Measurements from ENCODE around the gene TRIM13. TPM values are rescaled to one million over a fixed set of nuclear protein-coding genes. Genes with fewer than 3 reads are reported as not detected.
"Not testable (repeated sequence)": the region's sequence is repeated elsewhere in the genome, so short reads cannot be mapped to it uniquely, and the experiment has no call there.

TRIM13 gene
- total RNA-seq, 4 donors from 2014 or later, result 11.4 to 21.5 (median 19.1) TPM

- intact Hi-C loops (cut with DNase I; ENCODE audit: low total_unique reads) (no loop called here), in situ Hi-C loops (cut with MboI; ENCODE audit: low sequenced_read_pairs in 4 of 4) (no loop called here)
- no peak for ATAC-seq
These were observed 63.9 kb downstream of the TRIM13 start for GRCh38 chr13:50060718-50061117.

GRCh38 chr13:50062336-50062735 is 65.5 kb downstream of the TRIM13 start:
- peaks cover 0 to 20% of the 10 kb centered on the region in 2 donors for H3K36me3 ChIP-seq
- intact Hi-C loops (cut with DNase I; ENCODE audit: low total_unique reads); H3K4me3 ChIP-seq: not testable (repeated sequence)

More at GRCh38 chr13:50060718-50061117, 63.9 kb downstream of the TRIM13 start:
- no peak for DNase-seq
- Histone ChIP-seq H3K27ac (no peak overlapping the region), H3K36me3 (peaks cover 0 to 6% of the 10 kb centered on the region in 2 donors), H3K27me3 (no peaks in the 10 kb centered on the region), H3K4me1 (no peaks in the 10 kb centered on the region), H3K4me3 (no peak overlapping the region), H3K9me3 (no peaks in the 10 kb centered on the region)
- TF ChIP-seq POLR2A (IDR thresholded peaks at IDR 0.05), result no peak
- TF ChIP-seq CTCF (IDR thresholded peaks at IDR 0.05 in 4 of 5, conservative IDR thresholded peaks at IDR 0.05 in 1 of 5), result no peak

GRCh38 chr13:50065712-50066111 is 68.9 kb downstream of the TRIM13 start:
- DNase-seq, result no peak
- in situ Hi-C loops (cut with MboI; ENCODE audit: low sequenced_read_pairs in 4 of 4), result no loop called here
- ATAC-seq, result no peak
- no peaks in the 10 kb centered on the region for H3K4me1 ChIP-seq
- peaks cover 0 to 30% of the 10 kb centered on the region in 2 donors for H3K36me3 ChIP-seq
- no peak overlapping the region for H3K4me3 ChIP-seq
- no peaks in the 10 kb centered on the region for H3K27me3 ChIP-seq
- TF ChIP-seq CTCF (IDR thresholded peaks at IDR 0.05 in 4 of 5, conservative IDR thresholded peaks at IDR 0.05 in 1 of 5) (no peak), POLR2A (IDR thresholded peaks at IDR 0.05) (no peak)
- H3K27ac ChIP-seq, result no peak overlapping the region
- intact Hi-C loops (cut with DNase I; ENCODE audit: low total_unique reads), result no loop called here
- no peaks in the 10 kb centered on the region for H3K9me3 ChIP-seq

More at GRCh38 chr13:50062336-50062735, 65.5 kb downstream of the TRIM13 start:
- H3K27me3 ChIP-seq; in situ Hi-C loops (cut with MboI; ENCODE audit: low sequenced_read_pairs in 4 of 4); H3K4me1 ChIP-seq; H3K9me3 ChIP-seq; DNase-seq; H3K27ac ChIP-seq; ATAC-seq: not testable (repeated sequence)

MicroRNA genes within 50 kb of the gene (microRNA counts, 767-probe panel; counts per million panel counts)
- microRNA hsa-miR-15a-5p, result 8,334 to 9,387 counts per million in 2 donors
- 8,966 to 9,240 counts per million in 2 donors for microRNA hsa-miR-16-5p

Small RNA genes within 50 kb of the gene (microRNA-seq; reads per million reads assigned to microRNA genes)
- gene MIR15A (ENCODE audit: borderline replicate concordance in 2 of 2) (5,047 to 5,147 reads per million in 2 donors), gene MIR16-1 (ENCODE audit: borderline replicate concordance in 2 of 2) (1,567 to 2,102 reads per million in 2 donors), gene MIR3613 (ENCODE audit: borderline replicate concordance in 2 of 2) (14.2 to 16.2 reads per million in 2 donors)

Other genes with a start within 250 kb of the TRIM13 start
- gene KPNA3, start 204.4 kb upstream of the TRIM13 start, total RNA-seq, result 100 to 1,000 TPM in 2 of 4 donors, 10 to 100 TPM in 2; 73.3 to 154 (median 113) TPM
- gene SPRYD7, start 60.7 kb upstream of the TRIM13 start, total RNA-seq, result 10 to 100 TPM in 3 of 4 donors, 1 to 10 TPM in 1; 9.8 to 24.7 (median 17.9) TPM
- gene KCNRG, start 18.4 kb downstream of the TRIM13 start, total RNA-seq, result under 1 TPM in 2 of 4 donors, not detected in 2; 0.66 to 0.72 TPM

Data from gastrocnemius medialis (tissue), 4 donors.